HUES64 (cell line): Measurements from ENCODE around the gene MR1.
A peak's percentile ranks its signal among the peaks of the same experiment; 100 is the strongest.

ENCODE experiments used
- H3K27ac ChIP-seq: 2 replicates; pipeline ENCODE4 v1.7.0; 2013; ENCODE audit warnings: low read depth, low read length, inconsistent platforms
- H3K27me3 ChIP-seq: 2 replicates; pipeline ENCODE4 v1.6.1; 2013; ENCODE audit warnings: mild to moderate bottlenecking, low read length; ENCODE audit not compliant: insufficient read depth
- H3K36me3 ChIP-seq: 2 replicates; pipeline ENCODE4 v1.6.1; 2013; ENCODE audit warnings: mild to moderate bottlenecking, low read length; ENCODE audit not compliant: insufficient read depth
- H3K4me1 ChIP-seq: 2 replicates; pipeline ENCODE4 v1.6.1; 2013; ENCODE audit warnings: mild to moderate bottlenecking, low read length, moderate library complexity; ENCODE audit not compliant: insufficient read depth
- H3K4me3 ChIP-seq: 2 replicates; pipeline ENCODE4 v1.5.1; 2013; ENCODE audit warnings: mild to moderate bottlenecking, low read length, moderate library complexity
- H3K9ac ChIP-seq: 2 replicates; pipeline ENCODE4 v1.6.1; 2013; ENCODE audit warnings: mild to moderate bottlenecking, low read depth, low read length
- H3K9me3 ChIP-seq: 2 replicates; pipeline ENCODE4 v1.6.1; 2013; ENCODE audit warnings: low read depth, low read length; ENCODE audit not compliant: insufficient read depth
- WGBS: fragments of 150-250, 120-280 bp; methylation state at CpG from one replicate; pipeline ENCODE4 v1.1.7; 2013; ENCODE audit warnings: missing lambda C conversion rate; 5-methylcytosine and 5-hydroxymethylcytosine counted together

MR1 gene

GRCh38 chr1:181104790-181105133 is 71.0 kb downstream of the MR1 start:
- Histone ChIP-seq H3K9ac (peak overlapping the region; percentile 70), H3K27ac (peak overlapping the region; percentile 84; the same call in 1 of the 2 replicates), H3K4me3 (peak overlapping the region; percentile 64), H3K36me3 (no peaks in the 10 kb centered on the region), H3K27me3 (peaks cover 74% of the 10 kb centered on the region), H3K4me1 (peaks cover 60% of the 10 kb centered on the region), H3K9me3 (no peaks in the 10 kb centered on the region)
- WGBS: under 1% methylated on average over 28 of the region's 28 CpGs

- Histone ChIP-seq H3K27me3 (peaks cover 70% of the 10 kb centered on the region), H3K9me3 (no peaks in the 10 kb centered on the region), H3K9ac (peak overlapping the region; percentile 70), H3K4me1 (peaks cover 55% of the 10 kb centered on the region), H3K36me3 (no peaks in the 10 kb centered on the region), H3K27ac (peak overlapping the region; percentile 84; the same call in 1 of the 2 replicates), H3K4me3 (peak overlapping the region; percentile 64)
- WGBS: under 1% methylated on average over 104 of the region's 104 CpGs
These were observed 71.6 kb downstream of the MR1 start for GRCh38 chr1:181105134-181106021.

DNA sequence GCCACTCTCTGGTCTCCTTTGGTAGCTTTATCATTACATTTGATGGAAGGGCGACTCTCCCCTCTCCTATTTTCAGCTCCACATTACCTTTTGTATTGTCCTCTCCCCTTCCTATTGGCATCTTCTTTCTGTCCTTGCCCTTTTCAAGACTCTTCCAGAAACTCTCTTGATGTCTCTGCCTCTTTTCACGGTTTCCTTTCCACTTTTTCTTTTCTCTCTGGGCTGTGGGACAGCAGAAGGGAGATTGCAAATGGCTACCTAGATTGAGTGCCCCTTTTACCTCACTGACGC is 72.2 kb downstream of the MR1 start:
- WGBS: 44% methylated on average over 3 of the region's 3 CpGs
- Histone ChIP-seq H3K36me3 (no peaks in the 10 kb centered on the region), H3K4me3 (peak overlapping the region; percentile 56), H3K9ac (peak overlapping the region; percentile 2; the same call in 1 of the 2 replicates), H3K27ac (no peak overlapping the region), H3K9me3 (no peaks in the 10 kb centered on the region), H3K27me3 (peaks cover 69% of the 10 kb centered on the region), H3K4me1 (peaks cover 51% of the 10 kb centered on the region)

DNA sequence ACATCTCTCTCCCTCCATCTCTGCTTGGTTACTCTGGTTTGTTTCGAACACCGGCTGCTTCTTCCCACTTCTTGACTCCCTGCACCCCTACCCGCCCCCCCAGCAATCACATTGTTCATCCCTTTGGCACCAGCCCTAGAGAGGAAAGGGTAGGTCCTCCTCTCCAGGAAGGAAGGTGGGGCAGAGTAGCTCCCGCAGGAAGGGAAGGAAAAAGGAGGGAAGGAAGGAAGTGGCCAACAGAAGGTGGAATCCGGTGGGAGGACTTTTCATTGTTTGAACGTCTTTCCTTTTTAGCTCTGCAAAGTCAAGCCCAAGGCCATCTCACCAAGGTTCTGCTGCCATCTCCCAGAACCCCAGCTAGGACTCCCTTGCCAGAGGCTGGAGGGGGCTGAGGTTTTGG is 72.7 kb downstream of the MR1 start:
- H3K9me3 ChIP-seq: no peaks in the 10 kb centered on the region
- H3K27ac ChIP-seq: no peak overlapping the region
- H3K36me3 ChIP-seq: no peaks in the 10 kb centered on the region
- peaks cover 69% of the 10 kb centered on the region for H3K27me3 ChIP-seq
- H3K4me3 ChIP-seq: no peak overlapping the region
- 71% methylated on average over 5 of the region's 6 CpGs for WGBS
- no peak overlapping the region for H3K9ac ChIP-seq
- peaks cover 47% of the 10 kb centered on the region for H3K4me1 ChIP-seq

GRCh38 chr1:181107711-181108110 is 73.9 kb downstream of the MR1 start:
- H3K4me1 ChIP-seq: peaks cover 36% of the 10 kb centered on the region
- H3K9ac ChIP-seq: no peak overlapping the region
- 72% methylated on average over 2 of the region's 2 CpGs for WGBS
- no peak overlapping the region for H3K4me3 ChIP-seq
- H3K27me3 ChIP-seq: peaks cover 66% of the 10 kb centered on the region
- no peaks in the 10 kb centered on the region for H3K9me3 ChIP-seq
- no peaks in the 10 kb centered on the region for H3K36me3 ChIP-seq
- no peak overlapping the region for H3K27ac ChIP-seq

DNA sequence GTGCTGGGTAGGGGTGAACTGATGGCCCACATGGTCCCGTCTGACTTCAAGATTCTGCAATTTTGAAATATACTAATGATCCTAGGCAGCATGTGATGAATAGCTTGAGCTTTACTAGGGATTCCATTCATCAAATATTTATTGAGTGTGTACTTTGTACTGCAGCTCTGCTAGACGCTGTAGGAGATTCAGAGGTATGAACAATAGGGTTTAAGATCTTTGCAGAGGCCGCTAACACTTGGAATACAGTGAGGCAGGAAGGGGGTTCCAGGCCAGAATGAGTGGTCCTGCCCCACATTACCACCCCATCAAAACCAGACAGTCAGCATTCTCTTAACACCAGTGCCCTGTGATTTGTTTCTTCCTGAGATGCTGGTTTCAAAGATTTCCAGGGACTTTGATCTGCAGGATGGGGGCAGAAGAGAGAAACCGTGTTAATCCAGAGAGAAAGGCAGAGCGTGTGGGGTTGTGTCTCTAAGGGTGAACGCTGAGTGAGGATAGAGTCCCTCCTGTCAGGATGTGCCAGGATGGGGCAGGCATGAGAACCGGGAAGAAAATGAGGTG is 74.6 kb downstream of the MR1 start:
- no peak overlapping the region for H3K4me3 ChIP-seq
- no peaks in the 10 kb centered on the region for H3K36me3 ChIP-seq
- H3K27me3 ChIP-seq: peaks cover 59% of the 10 kb centered on the region
- H3K4me1 ChIP-seq: peaks cover 36% of the 10 kb centered on the region
- 68% methylated on average over 7 of the region's 7 CpGs for WGBS
- H3K27ac ChIP-seq: no peak overlapping the region
- H3K9ac ChIP-seq: no peak overlapping the region
- H3K9me3 ChIP-seq: no peaks in the 10 kb centered on the region

GRCh38 chr1:181110013-181110412 is 76.2 kb downstream of the MR1 start:
- no peak overlapping the region for H3K9ac ChIP-seq
- H3K4me3 ChIP-seq: no peak overlapping the region
- H3K27me3 ChIP-seq: peaks cover 46% of the 10 kb centered on the region
- H3K9me3 ChIP-seq: no peaks in the 10 kb centered on the region
- H3K4me1 ChIP-seq: peaks cover 30% of the 10 kb centered on the region
- WGBS: 70% methylated on average over 2 of the region's 2 CpGs
- no peak overlapping the region for H3K27ac ChIP-seq
- H3K36me3 ChIP-seq: no peaks in the 10 kb centered on the region
